Endothelial cell of umbilical vein (primary cell): ENCODE measurements around the gene RASGRF2.

ENCODE experiments used
- CTCF ChIP-seq, 2 donors: IDR thresholded peaks; 1 replicate in 1 of 2; 2 replicates in 1 of 2; pipeline ENCODE4 v1.5.1; 2011; ENCODE audit warnings: low read length in 2 of 2, mild to moderate bottlenecking in 2 of 2, moderate library complexity in 2 of 2, control low read depth in 1 of 2, inconsistent platforms in 1 of 2, low read depth in 1 of 2; ENCODE audit not compliant: insufficient read depth in 1 of 2; ENCODE audit errors: extremely low read depth in 1 of 2
- EZH2 ChIP-seq: IDR thresholded peaks from 2 replicates; pipeline ENCODE4 v1.6.1; 2012; ENCODE audit warnings: borderline replicate concordance, low read depth, mild to moderate bottlenecking, moderate library complexity, low read length, inconsistent platforms; ENCODE audit not compliant: severe bottlenecking
- FOS ChIP-seq: IDR thresholded peaks from 2 replicates; pipeline ENCODE4 v1.6.1; 2011; ENCODE audit warnings: mild to moderate bottlenecking, low read length, moderate library complexity, borderline replicate concordance; ENCODE audit not compliant: insufficient read depth
- JUN ChIP-seq: IDR thresholded peaks from 2 replicates; pipeline ENCODE4 v1.6.1; 2011; ENCODE audit warnings: borderline replicate concordance, low read depth; ENCODE audit not compliant: insufficient read length, insufficient read depth
- MAX ChIP-seq: IDR thresholded peaks from 2 replicates; pipeline ENCODE4 v1.6.1; 2011; ENCODE audit not compliant: insufficient read depth, insufficient read length
- MYC ChIP-seq: IDR thresholded peaks from one replicate; pipeline ENCODE4 v1.6.1; 2011; ENCODE audit warnings: mild to moderate bottlenecking, low read depth, low read length
- POLR2A ChIP-seq: IDR thresholded peaks from 2 replicates; pipeline ENCODE4 v1.6.1; 2012; ENCODE audit warnings: low read depth, mild to moderate bottlenecking, control low read depth, low read length

- no peak for TF ChIP-seq CTCF (IDR thresholded peaks at IDR 0.05; ENCODE audit: extremely low read depth in 1 of 2, insufficient read depth in 1 of 2, low read depth in 1 of 2, low read length in 2 of 2)
- no peak for TF ChIP-seq POLR2A
- TF ChIP-seq MYC = no peak
- no peak for TF ChIP-seq EZH2
- no peak for TF ChIP-seq JUN
- TF ChIP-seq FOS = no peak
- TF ChIP-seq MAX = no peak
These were observed 14.9 kb downstream of the RASGRF2 start for GRCh38 chr5:80975065-80975464.
